ENCODE data around the gene ELP2. TPM values are rescaled to one million over a fixed set of nuclear protein-coding genes. Genes with fewer than 3 reads are reported as not detected.

ELP2 gene
- total and polyA plus RNA-seq, 2 of the 8 experiments (the other 6 are each of a cell fraction or from before 2014, with no cell fraction given) = 55.8 to 165 TPM

GRCh38 chr18:36129300-36130038 lies at the start of gene ELP2, which contains the start of gene SLC39A6 (continued):
- TF ChIP-seq NANOG (IDR thresholded peaks at IDR 0.05; ENCODE audit: insufficient read depth, low read depth, low read length, poor library complexity, severe bottlenecking) = peak; percentile 79
- TF ChIP-seq TAF1 (IDR thresholded peaks at IDR 0.05; ENCODE audit: low read depth, low read length) = peak; percentile 81
- TF ChIP-seq SIRT6 (IDR thresholded peaks at IDR 0.05; ENCODE audit: low read length) = no peak
- no peak; a peak in 1 of 3 replicates for TF ChIP-seq EP300 (IDR thresholded peaks at IDR 0.05; ENCODE audit: borderline replicate concordance in 1 of 2, low read depth in 2 of 2, low read length in 2 of 2)
- peak; percentile 86; the same call in 1 of the 2 replicates for TF ChIP-seq GABPA (IDR thresholded peaks at IDR 0.05; ENCODE audit: borderline replicate concordance, insufficient read depth, low read length)
- TF ChIP-seq CREB1 (IDR thresholded peaks at IDR 0.05) = peak; percentile 74
- peak in 1 of 2 experiments; percentile 81; a peak in 2 of 3 replicates for TF ChIP-seq POLR2A (IDR thresholded peaks at IDR 0.05; ENCODE audit: control extremely low read depth in 1 of 2, low read depth in 2 of 2, low read length in 2 of 2)
- no peak for TF ChIP-seq GTF2F1 (IDR thresholded peaks at IDR 0.05; ENCODE audit: borderline replicate concordance, low read depth, low read length)
- TF ChIP-seq SIN3A (conservative IDR thresholded peaks at IDR 0.05 in 1 of 2, IDR thresholded peaks at IDR 0.05 in 1 of 2; ENCODE audit: low read depth in 1 of 2, low read length in 2 of 2) = peak; percentile 49 to 68; a peak in 3 of 4 replicates
- TF ChIP-seq CBX5 (IDR thresholded peaks at IDR 0.05; ENCODE audit: low read depth, low read length) = no peak
- TF ChIP-seq SP1 (IDR thresholded peaks at IDR 0.05; ENCODE audit: low read depth, low read length) = peak; percentile 97
- peak; percentile 92 for TF ChIP-seq PHF8 (conservative IDR thresholded peaks at IDR 0.05; ENCODE audit: low read depth, low read length)
- peak in 1 of 2 experiments; percentile 25; a peak in 2 of 4 replicates for TF ChIP-seq HDAC2 (IDR thresholded peaks at IDR 0.05; ENCODE audit: borderline replicate concordance in 1 of 2, low read depth in 2 of 2, low read length in 2 of 2)
- peak; percentile 68 for TF ChIP-seq TAF7 (optimal IDR thresholded peaks at IDR 0.05; ENCODE audit: borderline replicate concordance, low read depth, low read length)
- TF ChIP-seq SRF (IDR thresholded peaks at IDR 0.05; ENCODE audit: low read depth, low read length) = no peak
- TF ChIP-seq YY1 (IDR thresholded peaks at IDR 0.05; ENCODE audit: low read depth, low read length) = peak; percentile 65; the same call in 1 of the 2 replicates
- no peak for TF ChIP-seq TCF12 (IDR thresholded peaks at IDR 0.05; ENCODE audit: low read depth, low read length)
- TF ChIP-seq, protein P1, sequence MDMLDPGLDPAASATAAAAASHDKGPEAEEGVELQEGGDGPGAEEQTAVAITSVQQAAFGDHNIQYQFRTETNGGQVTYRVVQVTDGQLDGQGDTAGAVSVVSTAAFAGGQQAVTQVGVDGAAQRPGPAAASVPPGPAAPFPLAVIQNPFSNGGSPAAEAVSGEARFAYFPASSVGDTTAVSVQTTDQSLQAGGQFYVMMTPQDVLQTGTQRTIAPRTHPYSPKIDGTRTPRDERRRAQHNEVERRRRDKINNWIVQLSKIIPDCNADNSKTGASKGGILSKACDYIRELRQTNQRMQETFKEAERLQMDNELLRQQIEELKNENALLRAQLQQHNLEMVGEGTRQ (IDR thresholded peaks at IDR 0.05; ENCODE audit: low read length) = no peak
- no peak for TF ChIP-seq ZNF274 (IDR thresholded peaks at IDR 0.05; ENCODE audit: borderline replicate concordance, extremely low read depth, low read length)
- peak; percentile 95 for TF ChIP-seq SAP30 (IDR thresholded peaks at IDR 0.05; ENCODE audit: insufficient read depth, insufficient replicate concordance, low read length)
- TF ChIP-seq MAX (IDR thresholded peaks at IDR 0.05) = peak; percentile 82
- TF ChIP-seq SP4 (IDR thresholded peaks at IDR 0.05; ENCODE audit: low read length) = no peak; the same call in 1 of the 2 replicates
